Measurements from ENCODE around the gene AMPH.
A peak's percentile ranks its signal among the peaks of the same experiment; 100 is the strongest.

- peak in 1 of 3 experiments; percentile 16 for TF ChIP-seq CTCF (optimal IDR thresholded peaks at IDR 0.05 in 1 of 3, IDR thresholded peaks at IDR 0.05 in 1 of 3, conservative IDR thresholded peaks at IDR 0.05 in 1 of 3; ENCODE audit: extremely low read depth in 1 of 3, insufficient read depth in 2 of 3, low read length in 3 of 3)
- TF ChIP-seq EZH2 (IDR thresholded peaks at IDR 0.05; ENCODE audit: low read length) = no peak
Observed at GRCh38 chr7:38424750-38425463, 206.3 kb downstream of the AMPH start.
